HepG2 (cell line): ENCODE measurements around the gene TEKTIP1. TPM values are rescaled to one million over a fixed set of nuclear protein-coding genes. Genes with fewer than 3 reads are reported as not detected.

Source experiments
- AGO1 ChIP-seq: fragments of 200-400 bp; formaldehyde crosslinking; IDR thresholded peaks from 2 replicates; pipeline ENCODE4 v1.6.1; 2017; ENCODE audit warnings: mild to moderate bottlenecking, low read depth, low read length, moderate library complexity; ENCODE audit not compliant: poor library complexity, severe bottlenecking
- FOXO1 ChIP-seq: sonication (generic); formaldehyde crosslinking; IDR thresholded peaks from 2 replicates; pipeline ENCODE4 v1.4.0; 2020; ENCODE audit warnings: missing genetic modification reagents
- HMGA1 ChIP-seq: sonication (generic); formaldehyde crosslinking; conservative IDR thresholded peaks from 2 replicates; pipeline ENCODE4 v1.4.0; 2020; ENCODE audit warnings: missing genetic modification reagents
- RELA ChIP-seq: sonication (generic); formaldehyde crosslinking; IDR thresholded peaks from 2 replicates; pipeline ENCODE4 v1.4.0; 2020; ENCODE audit warnings: missing genetic modification reagents
- TBP ChIP-seq: sonication (generic); formaldehyde crosslinking; IDR thresholded peaks from 2 replicates; pipeline ENCODE4 v1.5.0; 2020; ENCODE audit warnings: missing genetic modification reagents
- YEATS2 ChIP-seq: sonication (generic); formaldehyde crosslinking; IDR thresholded peaks from 2 replicates; pipeline ENCODE4 v1.4.0; 2020; ENCODE audit warnings: missing genetic modification reagents, borderline replicate concordance
- YEATS4 ChIP-seq: sonication (generic); formaldehyde crosslinking; IDR thresholded peaks from 2 replicates; pipeline ENCODE4 v1.4.0; 2020; ENCODE audit warnings: missing genetic modification reagents, borderline replicate concordance
- ZMYM4 ChIP-seq: sonication (generic); formaldehyde crosslinking; IDR thresholded peaks from 2 replicates; pipeline ENCODE4 v1.8.1; 2023; ENCODE audit warnings: mild to moderate bottlenecking, missing genetic modification reagents
- ZNF260 ChIP-seq: sonication (generic); formaldehyde crosslinking; IDR thresholded peaks from 2 replicates; pipeline ENCODE4 v1.4.0; 2020; ENCODE audit warnings: missing genetic modification reagents, low read depth, mild to moderate bottlenecking, borderline replicate concordance
- ZNF34 ChIP-seq: sonication (generic); formaldehyde crosslinking; IDR thresholded peaks from 2 replicates; pipeline ENCODE4 v1.4.0; 2020; ENCODE audit warnings: mild to moderate bottlenecking, missing genetic modification reagents, borderline replicate concordance
- ZNF543 ChIP-seq: sonication (generic); formaldehyde crosslinking; IDR thresholded peaks from 2 replicates; pipeline ENCODE4 v1.4.0; 2020; ENCODE audit warnings: mild to moderate bottlenecking, missing genetic modification reagents
- ZNF614 ChIP-seq: IDR thresholded peaks from 2 replicates; pipeline ENCODE4 v1.6.1; 2018; ENCODE audit warnings: missing biosample characterization, missing genetic modification reagents, inconsistent platforms, borderline replicate concordance
- ZNF674 ChIP-seq: sonication (generic); formaldehyde crosslinking; IDR thresholded peaks from 2 replicates; pipeline ENCODE4 v1.5.0; 2020; ENCODE audit warnings: low read depth, mild to moderate bottlenecking, missing genetic modification reagents
- ZNF766 ChIP-seq: sonication (generic); formaldehyde crosslinking; IDR thresholded peaks from 2 replicates; pipeline ENCODE4 v1.5.0; 2020; ENCODE audit warnings: missing genetic modification reagents, borderline replicate concordance
- ZNF780A ChIP-seq: sonication (generic); formaldehyde crosslinking; IDR thresholded peaks from 2 replicates; pipeline ENCODE4 v1.8.0; 2022; ENCODE audit warnings: mild to moderate bottlenecking, missing genetic modification reagents, moderate library complexity
- polyA plus RNA-seq, 8 experiments: library from polyadenylated mRNA; depleted of rRNA in 3 of 8; stranded (reverse) in 7 of 8; unstranded in 1 of 8; fragments of >200 nt; fragmentation: Illumina TruSeq in 4 of 8; extraction: Trizol in 4 of 8; gene quantifications; 2 replicates each; pipeline versions ENCODE4 v1.2.1 to v1.2.3, GENCODE V29; 2011 to 2016; ENCODE audit warnings: low read depth in 4 of 8, missing spikeins in 1 of 8, mixed read lengths in 1 of 8; ENCODE audit not compliant: insufficient read depth in 1 of 8
- total RNA-seq, 5 experiments: library from RNA; depleted of rRNA; stranded (reverse); fragments of >200 nt; fragmentation: Illumina TruSeq; extraction: Trizol; gene quantifications; 2 replicates each; pipeline ENCODE4 v1.2.3, GENCODE V29; 2016; ENCODE audit warnings: low read depth in 1 of 5
- TF ChIP-seq, protein P1 (sequence below): fragments of 450-650 bp; IDR thresholded peaks from 2 replicates; pipeline ENCODE4 v1.6.1; 2017; ENCODE audit warnings: mild to moderate bottlenecking
- TF ChIP-seq, protein P2 (sequence below): sonication (generic); formaldehyde crosslinking; IDR thresholded peaks from 2 replicates; pipeline ENCODE4 v1.4.0; 2020; ENCODE audit warnings: missing genetic modification reagents
- TF ChIP-seq, protein P3 (sequence below): sonication (generic); formaldehyde crosslinking; IDR thresholded peaks from 2 replicates; pipeline ENCODE4 v1.8.0; 2022; ENCODE audit warnings: mild to moderate bottlenecking, missing genetic modification reagents; ENCODE audit not compliant: insufficient replicate concordance
- TF ChIP-seq, protein P4 (sequence below): sonication (generic); formaldehyde crosslinking; IDR thresholded peaks from 2 replicates; pipeline ENCODE4 v1.4.0; 2020; ENCODE audit warnings: missing genetic modification reagents
- TF ChIP-seq, protein P5 (sequence below): fragments of 450-650 bp; IDR thresholded peaks from 2 replicates; pipeline ENCODE4 v1.6.1; 2016

Gene TEKTIP1
- total and polyA plus RNA-seq, 2 of the 13 experiments (the other 11 are each of a cell fraction or from before 2014, with no cell fraction given) = not detected

DNA sequence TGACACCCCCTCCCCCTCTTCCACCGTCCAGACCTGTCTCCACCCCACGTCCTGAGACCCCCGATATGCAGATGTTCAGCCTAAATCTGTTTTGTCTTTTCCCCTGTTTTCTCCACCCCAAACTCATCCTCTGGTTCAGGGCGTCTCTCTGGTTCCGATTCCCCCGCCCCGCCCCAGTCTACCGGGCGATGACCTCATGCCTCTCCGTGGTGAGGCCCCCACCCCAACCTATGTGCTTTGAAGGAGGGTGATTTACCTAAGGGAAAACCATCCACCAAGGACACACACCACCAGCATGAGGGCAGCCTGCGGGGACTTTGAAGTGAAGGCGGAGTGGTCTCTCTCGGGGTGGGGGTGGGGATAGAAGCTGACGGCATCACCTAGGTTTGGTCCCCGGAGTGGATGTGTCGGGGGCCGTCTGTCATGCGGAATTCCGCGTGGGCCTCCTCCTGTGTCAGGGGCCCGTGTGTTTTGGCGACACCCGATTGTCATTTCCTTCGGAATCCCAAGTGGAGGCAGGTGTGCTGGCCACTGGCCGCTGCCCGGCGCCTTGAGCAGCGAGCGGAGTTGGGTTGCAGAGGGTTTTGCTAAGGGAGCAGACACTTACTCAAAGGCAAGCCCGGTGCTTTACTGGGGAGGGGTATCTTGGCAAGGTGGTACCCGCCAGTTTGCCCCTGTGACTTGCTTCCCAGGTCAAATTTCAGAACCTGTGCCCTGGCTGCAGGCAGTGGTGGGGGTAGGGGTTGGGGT, 31.4 kb upstream of the TEKTIP1 start (continued):
- TF ChIP-seq RELA (CRISPR knock-in tag) = no peak
- no peak for TF ChIP-seq ZNF34 (CRISPR knock-in tag)
- TF ChIP-seq, protein P1, sequence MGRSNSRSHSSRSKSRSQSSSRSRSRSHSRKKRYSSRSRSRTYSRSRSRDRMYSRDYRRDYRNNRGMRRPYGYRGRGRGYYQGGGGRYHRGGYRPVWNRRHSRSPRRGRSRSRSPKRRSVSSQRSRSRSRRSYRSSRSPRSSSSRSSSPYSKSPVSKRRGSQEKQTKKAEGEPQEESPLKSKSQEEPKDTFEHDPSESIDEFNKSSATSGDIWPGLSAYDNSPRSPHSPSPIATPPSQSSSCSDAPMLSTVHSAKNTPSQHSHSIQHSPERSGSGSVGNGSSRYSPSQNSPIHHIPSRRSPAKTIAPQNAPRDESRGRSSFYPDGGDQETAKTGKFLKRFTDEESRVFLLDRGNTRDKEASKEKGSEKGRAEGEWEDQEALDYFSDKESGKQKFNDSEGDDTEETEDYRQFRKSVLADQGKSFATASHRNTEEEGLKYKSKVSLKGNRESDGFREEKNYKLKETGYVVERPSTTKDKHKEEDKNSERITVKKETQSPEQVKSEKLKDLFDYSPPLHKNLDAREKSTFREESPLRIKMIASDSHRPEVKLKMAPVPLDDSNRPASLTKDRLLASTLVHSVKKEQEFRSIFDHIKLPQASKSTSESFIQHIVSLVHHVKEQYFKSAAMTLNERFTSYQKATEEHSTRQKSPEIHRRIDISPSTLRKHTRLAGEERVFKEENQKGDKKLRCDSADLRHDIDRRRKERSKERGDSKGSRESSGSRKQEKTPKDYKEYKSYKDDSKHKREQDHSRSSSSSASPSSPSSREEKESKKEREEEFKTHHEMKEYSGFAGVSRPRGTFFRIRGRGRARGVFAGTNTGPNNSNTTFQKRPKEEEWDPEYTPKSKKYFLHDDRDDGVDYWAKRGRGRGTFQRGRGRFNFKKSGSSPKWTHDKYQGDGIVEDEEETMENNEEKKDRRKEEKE = no peak
- TF ChIP-seq ZNF543 = no peak
- no peak for TF ChIP-seq ZNF614 (CRISPR knock-in tag)
- no peak for TF ChIP-seq YEATS4 (CRISPR knock-in tag)
- TF ChIP-seq ZNF780A (CRISPR knock-in tag) = no peak
- TF ChIP-seq YEATS2 (CRISPR knock-in tag) = no peak
- no peak for TF ChIP-seq ZNF766 (CRISPR knock-in tag)
- TF ChIP-seq, protein P2, sequence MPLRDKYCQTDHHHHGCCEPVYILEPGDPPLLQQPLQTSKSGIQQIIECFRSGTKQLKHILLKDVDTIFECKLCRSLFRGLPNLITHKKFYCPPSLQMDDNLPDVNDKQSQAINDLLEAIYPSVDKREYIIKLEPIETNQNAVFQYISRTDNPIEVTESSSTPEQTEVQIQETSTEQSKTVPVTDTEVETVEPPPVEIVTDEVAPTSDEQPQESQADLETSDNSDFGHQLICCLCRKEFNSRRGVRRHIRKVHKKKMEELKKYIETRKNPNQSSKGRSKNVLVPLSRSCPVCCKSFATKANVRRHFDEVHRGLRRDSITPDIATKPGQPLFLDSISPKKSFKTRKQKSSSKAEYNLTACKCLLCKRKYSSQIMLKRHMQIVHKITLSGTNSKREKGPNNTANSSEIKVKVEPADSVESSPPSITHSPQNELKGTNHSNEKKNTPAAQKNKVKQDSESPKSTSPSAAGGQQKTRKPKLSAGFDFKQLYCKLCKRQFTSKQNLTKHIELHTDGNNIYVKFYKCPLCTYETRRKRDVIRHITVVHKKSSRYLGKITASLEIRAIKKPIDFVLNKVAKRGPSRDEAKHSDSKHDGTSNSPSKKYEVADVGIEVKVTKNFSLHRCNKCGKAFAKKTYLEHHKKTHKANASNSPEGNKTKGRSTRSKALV (CRISPR knock-in tag) = no peak
- no peak for TF ChIP-seq ZNF260
- no peak for TF ChIP-seq ZNF674
- TF ChIP-seq HMGA1 (CRISPR knock-in tag) = no peak
- no peak for TF ChIP-seq ZMYM4 (CRISPR knock-in tag)
- TF ChIP-seq, protein P3, sequence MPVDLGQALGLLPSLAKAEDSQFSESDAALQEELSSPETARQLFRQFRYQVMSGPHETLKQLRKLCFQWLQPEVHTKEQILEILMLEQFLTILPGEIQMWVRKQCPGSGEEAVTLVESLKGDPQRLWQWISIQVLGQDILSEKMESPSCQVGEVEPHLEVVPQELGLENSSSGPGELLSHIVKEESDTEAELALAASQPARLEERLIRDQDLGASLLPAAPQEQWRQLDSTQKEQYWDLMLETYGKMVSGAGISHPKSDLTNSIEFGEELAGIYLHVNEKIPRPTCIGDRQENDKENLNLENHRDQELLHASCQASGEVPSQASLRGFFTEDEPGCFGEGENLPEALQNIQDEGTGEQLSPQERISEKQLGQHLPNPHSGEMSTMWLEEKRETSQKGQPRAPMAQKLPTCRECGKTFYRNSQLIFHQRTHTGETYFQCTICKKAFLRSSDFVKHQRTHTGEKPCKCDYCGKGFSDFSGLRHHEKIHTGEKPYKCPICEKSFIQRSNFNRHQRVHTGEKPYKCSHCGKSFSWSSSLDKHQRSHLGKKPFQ (CRISPR knock-in tag) = no peak
- no peak for TF ChIP-seq TBP (CRISPR knock-in tag)
- TF ChIP-seq FOXO1 = no peak
- no peak for TF ChIP-seq AGO1
- TF ChIP-seq, protein P4, sequence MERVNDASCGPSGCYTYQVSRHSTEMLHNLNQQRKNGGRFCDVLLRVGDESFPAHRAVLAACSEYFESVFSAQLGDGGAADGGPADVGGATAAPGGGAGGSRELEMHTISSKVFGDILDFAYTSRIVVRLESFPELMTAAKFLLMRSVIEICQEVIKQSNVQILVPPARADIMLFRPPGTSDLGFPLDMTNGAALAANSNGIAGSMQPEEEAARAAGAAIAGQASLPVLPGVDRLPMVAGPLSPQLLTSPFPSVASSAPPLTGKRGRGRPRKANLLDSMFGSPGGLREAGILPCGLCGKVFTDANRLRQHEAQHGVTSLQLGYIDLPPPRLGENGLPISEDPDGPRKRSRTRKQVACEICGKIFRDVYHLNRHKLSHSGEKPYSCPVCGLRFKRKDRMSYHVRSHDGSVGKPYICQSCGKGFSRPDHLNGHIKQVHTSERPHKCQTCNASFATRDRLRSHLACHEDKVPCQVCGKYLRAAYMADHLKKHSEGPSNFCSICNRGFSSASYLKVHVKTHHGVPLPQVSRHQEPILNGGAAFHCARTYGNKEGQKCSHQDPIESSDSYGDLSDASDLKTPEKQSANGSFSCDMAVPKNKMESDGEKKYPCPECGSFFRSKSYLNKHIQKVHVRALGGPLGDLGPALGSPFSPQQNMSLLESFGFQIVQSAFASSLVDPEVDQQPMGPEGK (CRISPR knock-in tag) = peak; percentile 76; the same call in 1 of the 2 replicates
- TF ChIP-seq, protein P5, sequence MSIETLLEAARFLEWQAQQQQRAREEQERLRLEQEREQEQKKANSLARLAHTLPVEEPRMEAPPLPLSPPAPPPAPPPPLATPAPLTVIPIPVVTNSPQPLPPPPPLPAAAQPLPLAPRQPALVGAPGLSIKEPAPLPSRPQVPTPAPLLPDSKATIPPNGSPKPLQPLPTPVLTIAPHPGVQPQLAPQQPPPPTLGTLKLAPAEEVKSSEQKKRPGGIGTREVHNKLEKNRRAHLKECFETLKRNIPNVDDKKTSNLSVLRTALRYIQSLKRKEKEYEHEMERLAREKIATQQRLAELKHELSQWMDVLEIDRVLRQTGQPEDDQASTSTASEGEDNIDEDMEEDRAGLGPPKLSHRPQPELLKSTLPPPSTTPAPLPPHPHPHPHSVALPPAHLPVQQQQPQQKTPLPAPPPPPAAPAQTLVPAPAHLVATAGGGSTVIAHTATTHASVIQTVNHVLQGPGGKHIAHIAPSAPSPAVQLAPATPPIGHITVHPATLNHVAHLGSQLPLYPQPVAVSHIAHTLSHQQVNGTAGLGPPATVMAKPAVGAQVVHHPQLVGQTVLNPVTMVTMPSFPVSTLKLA = no peak
